IMR-90 (cell line): ENCODE data around the gene HSD17B8. TPM values are rescaled to one million over a fixed set of nuclear protein-coding genes. Genes with fewer than 3 reads are reported as not detected.

Experiments used
- ATAC-seq: fragments of 200-7000 bp; cut with Tn5 transposase; 2 replicates; pipeline ENCODE4 v1.9.1; 2020; ENCODE audit warnings: low read depth, mild to moderate bottlenecking, moderate library complexity
- BruUV-seq: library from RNA; stranded (reverse); fragments of 400-500 nt; replicated peaks from 2 replicates; lab custom pipeline; 2021; lab: Mats Ljungman, UMichigan
- CTCF ChIA-PET: fragments of 300-600 bp; formaldehyde crosslinking; extraction: SDS; loops from one replicate; lab custom pipeline; 2021; ENCODE audit warnings: antibody characterized with exemption; lab: Yijun Ruan, JAX
- POLR2A ChIA-PET: fragments of 300-600 bp; sonication (Branson Sonifier 250); formaldehyde crosslinking; loops from one replicate; lab custom pipeline; 2022; ENCODE audit warnings: antibody characterized with exemption; ENCODE audit not compliant: unreplicated experiment; lab: Charles Lee
- DNase-seq: peaks from one replicate; pipeline ENCODE4 v3.0.0; 2013
- H2AFZ ChIP-seq: replicated peaks from 2 replicates; pipeline ENCODE3; 2013; ENCODE audit warnings: low read length, mild to moderate bottlenecking; ENCODE audit not compliant: poor library complexity
- H2AK5ac ChIP-seq: 2 replicates; pipeline ENCODE4 v1.6.1; 2013; ENCODE audit warnings: low read depth, low read length, inconsistent platforms
- H2AK9ac ChIP-seq: replicated peaks from 2 replicates; pipeline ENCODE3; 2013; ENCODE audit warnings: mild to moderate bottlenecking, low read depth, low read length, moderate library complexity; ENCODE audit not compliant: poor library complexity
- H2BK120ac ChIP-seq: 2 replicates; pipeline ENCODE4 v1.6.1; 2013; ENCODE audit warnings: low read depth, low read length, inconsistent platforms
- H2BK15ac ChIP-seq: 3 replicates; pipeline ENCODE4 v1.6.1; 2013; ENCODE audit warnings: low read depth, low read length, inconsistent platforms
- H2BK20ac ChIP-seq: 2 replicates; pipeline ENCODE4 v1.6.1; 2013; ENCODE audit warnings: low read depth, mild to moderate bottlenecking, inconsistent platforms, low read length, moderate library complexity
- H2BK5ac ChIP-seq: 2 replicates; pipeline ENCODE4 v1.6.1; 2013; ENCODE audit warnings: mild to moderate bottlenecking, low read depth, low read length, inconsistent platforms; ENCODE audit not compliant: poor library complexity, severe bottlenecking
- H3K14ac ChIP-seq: replicated peaks from 2 replicates; pipeline ENCODE4 v1.6.1; 2013; ENCODE audit warnings: low read depth, low read length, inconsistent platforms
- H3K18ac ChIP-seq: 2 replicates; pipeline ENCODE4 v1.6.1; 2013; ENCODE audit warnings: low read depth, low read length, control low read depth
- H3K23ac ChIP-seq: 2 replicates; pipeline ENCODE4 v1.6.1; 2013; ENCODE audit warnings: low read depth, low read length, inconsistent platforms
- H3K27ac ChIP-seq: 2 replicates; pipeline ENCODE4 v1.5.1; 2013; ENCODE audit warnings: mild to moderate bottlenecking, control low read depth, low read length; ENCODE audit not compliant: insufficient read depth
- H3K27me3 ChIP-seq: 2 replicates; pipeline ENCODE4 v1.6.1; 2013; ENCODE audit warnings: low read length; ENCODE audit not compliant: control insufficient read depth, insufficient read depth
- H3K36me3 ChIP-seq: 2 replicates; pipeline ENCODE4 v1.6.1; 2013; ENCODE audit warnings: low read length, mixed read lengths; ENCODE audit not compliant: control insufficient read depth, insufficient read depth
- H3K4ac ChIP-seq: 2 replicates; pipeline ENCODE4 v1.6.1; 2013; ENCODE audit warnings: low read depth, low read length, inconsistent platforms
- H3K4me1 ChIP-seq: 2 replicates; pipeline ENCODE4 v1.6.1; 2013; ENCODE audit warnings: low read length, mixed read lengths; ENCODE audit not compliant: control insufficient read depth, insufficient read depth
- H3K4me2 ChIP-seq: 2 replicates; pipeline ENCODE4 v1.6.1; 2013; ENCODE audit warnings: low read depth, mild to moderate bottlenecking, control low read depth, low read length, moderate library complexity
- H3K4me3 ChIP-seq: 2 replicates; pipeline ENCODE4 v1.5.1; 2013; ENCODE audit warnings: low read depth, mild to moderate bottlenecking, control low read depth, low read length, moderate library complexity; ENCODE audit not compliant: insufficient read depth
- H3K56ac ChIP-seq: 2 replicates; pipeline ENCODE4 v1.6.1; 2013; ENCODE audit warnings: low read length, inconsistent platforms; ENCODE audit not compliant: insufficient read depth; ENCODE audit errors: extremely low read depth
- H3K79me1 ChIP-seq, 2 experiments: 2 replicates each; pipeline ENCODE4 v1.6.1; 2013; ENCODE audit warnings: low read length in 2 of 2, inconsistent platforms in 1 of 2, low read depth in 1 of 2
- H3K9ac ChIP-seq: 2 replicates; pipeline ENCODE4 v1.6.1; 2013; ENCODE audit warnings: low read depth, low read length, control low read depth
- H3K9me1 ChIP-seq: 2 replicates; pipeline ENCODE4 v1.6.1; 2013; ENCODE audit warnings: low read length, inconsistent platforms; ENCODE audit not compliant: insufficient read depth
- H3K9me3 ChIP-seq: 2 replicates; pipeline ENCODE4 v1.6.1; 2013; ENCODE audit warnings: low read length; ENCODE audit not compliant: control insufficient read depth, insufficient read depth
- H4K20me1 ChIP-seq: 2 replicates; pipeline ENCODE4 v1.6.1; 2013; ENCODE audit warnings: low read length, inconsistent platforms; ENCODE audit not compliant: insufficient read depth
- H4K5ac ChIP-seq: 2 replicates; pipeline ENCODE4 v1.6.1; 2013; ENCODE audit warnings: mild to moderate bottlenecking, low read depth, low read length, control low read depth
- H4K8ac ChIP-seq, 2 experiments: 2 replicates each; pipeline ENCODE4 v1.6.1; 2013; ENCODE audit warnings: low read depth in 2 of 2, low read length in 2 of 2, control low read depth in 1 of 2, inconsistent platforms in 1 of 2
- H4K91ac ChIP-seq: 2 replicates; pipeline ENCODE4 v1.6.1; 2013; ENCODE audit warnings: low read depth, low read length, inconsistent platforms; ENCODE audit not compliant: insufficient read depth
- CEBPB ChIP-seq: IDR thresholded peaks from 2 replicates; pipeline ENCODE4 v1.6.1; 2012; ENCODE audit warnings: low read depth, low read length, improper control_type of control experiment
- MXI1 ChIP-seq: IDR thresholded peaks from 2 replicates; pipeline ENCODE4 v1.6.1; 2012; ENCODE audit warnings: low read depth, mild to moderate bottlenecking, low read length, moderate library complexity, borderline replicate concordance
- RAD21 ChIP-seq: IDR thresholded peaks from 2 replicates; pipeline ENCODE4 v1.6.1; 2012; ENCODE audit warnings: low read length, improper control_type of control experiment
- RCOR1 ChIP-seq: IDR thresholded peaks from 2 replicates; pipeline ENCODE4 v1.6.1; 2012; ENCODE audit warnings: mild to moderate bottlenecking, low read length, improper control_type of control experiment; ENCODE audit not compliant: insufficient replicate concordance
- WGBS, 2 experiments: methylation state at CpG; one replicate each; pipeline versions ENCODE4 v1.1.5 to v1.1.7; 2013; ENCODE audit warnings: missing lambda C conversion rate in 2 of 2; ENCODE audit not compliant: insufficient read length in 1 of 2; ENCODE audit errors: extremely low coverage in 2 of 2; 5-methylcytosine and 5-hydroxymethylcytosine counted together
- dilution Hi-C: fragments of 300-500 bp; cut with HindIII; formaldehyde crosslinking; loops from one replicate; pipeline ENCODE4 v1.14.3; 2018; ENCODE audit warnings: low sequenced_read_pairs; ENCODE audit not compliant: unreplicated experiment
- in situ Hi-C: fragments of 300-500 bp; cut with MboI; formaldehyde crosslinking; loops from 3 replicates; pipeline ENCODE4 v1.14.3; 2019; ENCODE audit warnings: low sequenced_read_pairs, inconsistent platforms, mixed read lengths
- intact Hi-C: fragments of 100-400 bp; cut with micrococcal nuclease; formaldehyde crosslinking; loops from 2 replicates; pipeline ENCODE4 v1.10.0; 2022
- polyA plus RNA-seq, 3 experiments: library from polyadenylated mRNA; depleted of rRNA; stranded (reverse); fragments of >200 nt; gene quantifications; 2 replicates each; pipeline ENCODE4 v1.2.3, GENCODE V29; 2012; ENCODE audit warnings: low replicate concordance in 1 of 3
- total RNA-seq: library from RNA; depleted of rRNA; stranded (reverse); fragments of >200 nt; gene quantifications from 2 replicates; pipeline ENCODE4 v1.2.3, GENCODE V29; 2012
- TF ChIP-seq, protein P1 (sequence below): conservative IDR thresholded peaks from 2 replicates; pipeline ENCODE4 v1.5.1; 2012; ENCODE audit warnings: mild to moderate bottlenecking, low read depth, low read length, improper control_type of control experiment
- TF ChIP-seq, protein P2 (sequence below): fragments of 150-350 bp; IDR thresholded peaks from 2 replicates; pipeline ENCODE4 v1.6.1; 2017; ENCODE audit warnings: mild to moderate bottlenecking, antibody characterized with exemption, low read length, low read depth

The HSD17B8 gene
- total and polyA plus RNA-seq, 2 of the 4 experiments (the other 2 are of a cell fraction) = 1.6 to 4.3 TPM

DNA sequence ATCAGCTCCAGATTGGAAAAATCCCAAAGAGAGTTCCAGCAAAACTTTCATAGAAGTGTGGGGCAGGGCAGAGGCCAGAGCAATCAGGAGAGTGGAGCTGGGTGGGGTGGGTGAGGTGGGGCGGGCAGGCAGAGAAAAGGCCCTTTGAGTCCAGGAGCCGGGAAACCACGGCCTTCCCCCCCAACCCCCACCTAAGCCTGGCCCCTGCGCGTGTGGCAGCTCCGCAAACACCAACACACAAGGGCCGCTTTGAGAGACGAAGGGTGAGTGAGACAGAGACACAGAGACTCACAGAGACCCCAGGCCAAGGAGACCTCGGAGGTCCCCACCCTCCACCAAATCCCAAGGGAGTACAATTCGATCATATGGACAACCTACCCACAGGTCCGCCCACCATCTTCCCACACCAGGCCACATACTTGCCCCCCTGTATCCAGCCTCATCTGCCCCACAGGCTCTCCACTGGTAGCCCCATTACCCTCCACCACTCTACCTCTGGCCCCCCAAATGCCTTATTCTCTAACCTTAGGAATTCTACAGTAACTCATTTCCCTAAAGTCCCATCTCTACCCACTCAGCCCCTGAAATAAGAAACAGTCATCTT lies 13.8 kb upstream of the HSD17B8 start:
- Histone ChIP-seq H3K18ac (no peak overlapping the region), H2BK15ac (no peak overlapping the region), H2AFZ (no peak overlapping the region), H3K23ac (no peak overlapping the region), H3K36me3 (peaks cover 17% of the 10 kb centered on the region), H3K4me2 (no peak overlapping the region), H3K4ac (no peak overlapping the region), H3K14ac (no peak overlapping the region), H4K20me1 (peaks cover 3% of the 10 kb centered on the region; the same call in 1 of the 2 replicates), H3K9me1 (peaks cover 4% of the 10 kb centered on the region), H2BK5ac (no peak overlapping the region), H3K4me3 (no peak overlapping the region), H4K8ac (no peak overlapping the region), H2BK120ac (no peak overlapping the region), H2BK20ac (no peak overlapping the region), H4K91ac (no peak overlapping the region), H3K56ac (no peak overlapping the region), H2AK9ac (no peak overlapping the region), H3K9ac (no peak overlapping the region), H3K27me3 (peaks cover 55% of the 10 kb centered on the region), H3K27ac (no peak overlapping the region), H3K9me3 (no peaks in the 10 kb centered on the region), H3K79me1 (peaks cover under 1 to 8% of the 10 kb centered on the region in 2 experiments; a peak in 1 of 4 replicates), H3K4me1 (peaks cover 2% of the 10 kb centered on the region; the same call in 1 of the 2 replicates), H4K5ac (no peak overlapping the region), H2AK5ac (no peak overlapping the region)
- dilution Hi-C loops (no loop called here), intact Hi-C loops (no loop called here), in situ Hi-C loops (no loop called here)
- ATAC-seq = no peak
- 67% methylated on average over 1 of the region's 11 CpGs; no CpG with 5 or more reads in 1 of the 2 experiments for WGBS, 2 experiments
- BruUV-seq = no TSS peak
- ChIA-PET CTCF (interaction anchor here (0.7 kb wide), 1 partner anchor 18 kb away, joined by 3 read pairs; no protein-coding TSS in a partner anchor), POLR2A (interaction anchor here (1.2 kb wide), 1 partner anchor 9 kb away, joined by 3 read pairs; no protein-coding TSS in a partner anchor)
- no peak for DNase-seq
- TF ChIP-seq, protein P1, sequence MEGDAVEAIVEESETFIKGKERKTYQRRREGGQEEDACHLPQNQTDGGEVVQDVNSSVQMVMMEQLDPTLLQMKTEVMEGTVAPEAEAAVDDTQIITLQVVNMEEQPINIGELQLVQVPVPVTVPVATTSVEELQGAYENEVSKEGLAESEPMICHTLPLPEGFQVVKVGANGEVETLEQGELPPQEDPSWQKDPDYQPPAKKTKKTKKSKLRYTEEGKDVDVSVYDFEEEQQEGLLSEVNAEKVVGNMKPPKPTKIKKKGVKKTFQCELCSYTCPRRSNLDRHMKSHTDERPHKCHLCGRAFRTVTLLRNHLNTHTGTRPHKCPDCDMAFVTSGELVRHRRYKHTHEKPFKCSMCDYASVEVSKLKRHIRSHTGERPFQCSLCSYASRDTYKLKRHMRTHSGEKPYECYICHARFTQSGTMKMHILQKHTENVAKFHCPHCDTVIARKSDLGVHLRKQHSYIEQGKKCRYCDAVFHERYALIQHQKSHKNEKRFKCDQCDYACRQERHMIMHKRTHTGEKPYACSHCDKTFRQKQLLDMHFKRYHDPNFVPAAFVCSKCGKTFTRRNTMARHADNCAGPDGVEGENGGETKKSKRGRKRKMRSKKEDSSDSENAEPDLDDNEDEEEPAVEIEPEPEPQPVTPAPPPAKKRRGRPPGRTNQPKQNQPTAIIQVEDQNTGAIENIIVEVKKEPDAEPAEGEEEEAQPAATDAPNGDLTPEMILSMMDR = no peak
- TF ChIP-seq RCOR1 (no peak), MXI1 (no peak), CEBPB (no peak), RAD21 (no peak)
- TF ChIP-seq, protein P2, sequence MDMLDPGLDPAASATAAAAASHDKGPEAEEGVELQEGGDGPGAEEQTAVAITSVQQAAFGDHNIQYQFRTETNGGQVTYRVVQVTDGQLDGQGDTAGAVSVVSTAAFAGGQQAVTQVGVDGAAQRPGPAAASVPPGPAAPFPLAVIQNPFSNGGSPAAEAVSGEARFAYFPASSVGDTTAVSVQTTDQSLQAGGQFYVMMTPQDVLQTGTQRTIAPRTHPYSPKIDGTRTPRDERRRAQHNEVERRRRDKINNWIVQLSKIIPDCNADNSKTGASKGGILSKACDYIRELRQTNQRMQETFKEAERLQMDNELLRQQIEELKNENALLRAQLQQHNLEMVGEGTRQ = no peak
